WI38 (cell line): ENCODE data around the gene MFN1.
"Not testable (repeated sequence)": the region's sequence is repeated elsewhere in the genome, so short reads cannot be mapped to it uniquely, and the experiment has no call there.

Source experiments
- H3K4me3 ChIP-seq: 2 replicates; pipeline ENCODE4 v1.5.1; 2011; ENCODE audit warnings: low read depth, mild to moderate bottlenecking, control low read depth, low read length
- CTCF ChIP-seq: IDR thresholded peaks from 2 replicates; pipeline ENCODE4 v1.5.1; 2012; ENCODE audit warnings: low read depth, mild to moderate bottlenecking, control low read depth, low read length

The MFN1 gene

DNA sequence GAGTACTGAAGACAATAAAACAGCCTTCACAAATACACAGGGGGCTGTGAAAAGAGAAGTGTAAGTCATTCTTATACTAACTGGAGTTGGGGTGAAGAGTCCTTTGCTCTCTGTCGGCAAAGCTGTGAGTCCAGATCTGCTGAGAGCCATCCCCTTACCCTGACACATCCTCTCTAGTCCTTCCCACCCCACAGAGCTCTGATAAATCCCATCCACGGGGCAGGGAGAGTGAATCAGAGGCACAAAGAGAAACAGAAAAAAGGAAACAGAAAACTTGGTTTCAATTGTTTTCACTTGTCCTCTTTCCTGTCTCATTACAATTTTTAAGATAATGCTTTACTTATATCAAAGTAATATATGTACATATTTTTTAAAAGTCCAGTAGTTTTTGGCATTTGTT lies 42.9 kb upstream of the MFN1 start:
- no peak overlapping the region for H3K4me3 ChIP-seq
- no peak for TF ChIP-seq CTCF

DNA sequence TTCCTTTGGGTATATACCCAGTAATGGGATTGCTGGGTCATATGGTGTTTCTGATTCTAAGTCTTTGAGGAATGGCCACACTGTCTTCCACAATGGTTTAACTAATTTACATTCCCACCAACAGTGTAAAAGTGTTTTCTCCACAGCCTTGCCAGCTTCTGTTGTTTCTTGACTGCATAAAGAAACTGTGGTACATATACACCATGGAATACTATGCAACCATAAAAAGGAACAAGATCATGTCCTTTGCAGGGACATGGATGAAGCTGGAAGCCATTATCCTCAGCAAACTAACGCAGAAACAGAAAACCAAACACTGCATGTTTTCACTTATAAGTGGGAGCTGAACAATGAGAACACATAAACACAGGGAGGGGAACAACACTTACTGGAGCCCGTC lies 40.1 kb upstream of the MFN1 start:
- H3K4me3 ChIP-seq, result not testable (repeated sequence)

- H3K4me3 ChIP-seq, result no peak overlapping the region
Measured at GRCh38 chr3:179308001-179308400, 39.5 kb upstream of the MFN1 start.

GRCh38 chr3:179309225-179310078 lies 38.1 kb upstream of the MFN1 start:
- H3K4me3 ChIP-seq, result no peak overlapping the region
- TF ChIP-seq CTCF, result no peak

More at GRCh38 chr3:179308001-179308400, 39.5 kb upstream of the MFN1 start:
- TF ChIP-seq CTCF, result no peak

- TF ChIP-seq CTCF, result no peak
- no peak overlapping the region for H3K4me3 ChIP-seq
Measured at GRCh38 chr3:179318876-179319275, 28.6 kb upstream of the MFN1 start.

GRCh38 chr3:179321668-179322285 lies 25.7 kb upstream of the MFN1 start:
- TF ChIP-seq CTCF, result peak; percentile 39
- peak overlapping the region; percentile 95 for H3K4me3 ChIP-seq

DNA sequence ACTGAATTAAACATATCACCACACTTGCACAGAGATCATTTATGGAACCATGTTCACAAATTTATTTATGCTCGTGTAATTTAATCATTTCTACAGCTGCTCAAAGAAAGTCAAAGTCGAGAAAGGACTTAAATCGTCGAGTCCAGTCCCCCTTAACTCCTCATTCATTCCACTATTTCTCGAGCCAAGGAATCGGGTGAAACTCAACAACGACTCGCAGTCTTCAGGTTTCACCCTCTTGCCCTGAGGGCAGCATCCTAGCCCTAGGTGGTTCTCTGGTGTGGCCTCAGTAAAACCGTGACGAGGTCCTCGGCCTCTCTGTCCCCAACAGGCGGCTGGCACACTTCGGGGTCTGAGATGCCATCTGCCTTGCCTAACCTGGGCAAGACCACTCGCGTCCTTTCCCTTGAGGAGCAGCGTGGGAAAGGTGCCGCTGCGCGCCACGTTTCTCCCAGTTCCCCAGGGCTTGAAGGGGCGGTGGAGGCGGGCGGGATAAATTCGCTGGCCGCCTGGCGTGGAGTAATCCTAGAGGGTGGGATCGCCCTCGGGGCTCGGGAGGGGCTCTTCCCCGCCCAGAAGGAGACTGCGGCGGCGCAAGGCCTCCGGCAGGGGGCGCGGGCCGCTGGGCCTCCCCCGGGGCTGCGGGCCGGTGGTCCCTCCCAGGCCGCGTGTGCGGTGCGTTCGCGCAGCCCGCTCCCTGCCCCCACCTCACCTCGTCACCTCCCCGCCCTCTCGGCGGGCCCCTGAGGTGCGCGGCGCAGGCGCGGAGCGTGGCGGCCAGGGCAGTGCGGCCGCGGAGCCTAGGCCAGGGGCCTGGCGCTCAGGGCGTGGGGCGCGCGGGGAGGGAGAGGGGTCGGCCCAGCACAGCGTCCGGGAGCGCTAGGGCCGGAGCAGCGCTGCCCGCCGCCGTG lies 25.0 kb upstream of the MFN1 start, which contains the start of gene ZNF639:
ZNF639 (plus strand) TSS at position 746 of the 911 bp plus-strand sequence. CDS start 5,263 bp downstream, outside the sequence.
- peak; percentile 57 for TF ChIP-seq CTCF
- H3K4me3 ChIP-seq, result peak within 1 kb of the TSS; percentile 95
